Breast epithelium (tissue), 3 donors: ENCODE results near the gene SKP1.

ENCODE experiments used
- CTCF ChIP-seq, 3 donors: fragments of 450-650 bp; IDR thresholded peaks; one replicate each; pipeline ENCODE4 v1.5.1; 2016 to 2017; ENCODE audit warnings: antibody characterized with exemption in 3 of 3, mild to moderate bottlenecking in 3 of 3, moderate library complexity in 3 of 3
- POLR2A ChIP-seq: fragments of 450-650 bp; IDR thresholded peaks from one replicate; pipeline ENCODE4 v1.6.1; 2016; ENCODE audit warnings: antibody characterized with exemption, mild to moderate bottlenecking, moderate library complexity
- POLR2AphosphoS5 ChIP-seq, 3 donors: sonication (generic); formaldehyde crosslinking; IDR thresholded peaks; one replicate each; pipeline ENCODE4 v1.6.1; 2017; ENCODE audit warnings: antibody characterized with exemption in 3 of 3

- no peak for TF ChIP-seq POLR2A
- no peak for TF ChIP-seq CTCF (IDR thresholded peaks at IDR 0.05)
- TF ChIP-seq POLR2AphosphoS5 (IDR thresholded peaks at IDR 0.05): no peak
Measured at GRCh38 chr5:134189031-134189430, 12.3 kb upstream of the SKP1 start.
